PC-9 (cell line): ENCODE data around the gene EDAR.

Experiments
- CTCF ChIP-seq: fragments of 200-600 bp; sonication (generic); conservative IDR thresholded peaks from 2 replicates; pipeline ENCODE4 v1.6.1; 2017; ENCODE audit warnings: mixed run types, antibody characterized with exemption, mild to moderate bottlenecking, moderate library complexity
- EZH2 ChIP-seq: fragments of 200-600 bp; sonication (generic); IDR thresholded peaks from 2 replicates; pipeline ENCODE4 v1.8.0; 2017; ENCODE audit warnings: antibody characterized with exemption, low read depth

DNA sequence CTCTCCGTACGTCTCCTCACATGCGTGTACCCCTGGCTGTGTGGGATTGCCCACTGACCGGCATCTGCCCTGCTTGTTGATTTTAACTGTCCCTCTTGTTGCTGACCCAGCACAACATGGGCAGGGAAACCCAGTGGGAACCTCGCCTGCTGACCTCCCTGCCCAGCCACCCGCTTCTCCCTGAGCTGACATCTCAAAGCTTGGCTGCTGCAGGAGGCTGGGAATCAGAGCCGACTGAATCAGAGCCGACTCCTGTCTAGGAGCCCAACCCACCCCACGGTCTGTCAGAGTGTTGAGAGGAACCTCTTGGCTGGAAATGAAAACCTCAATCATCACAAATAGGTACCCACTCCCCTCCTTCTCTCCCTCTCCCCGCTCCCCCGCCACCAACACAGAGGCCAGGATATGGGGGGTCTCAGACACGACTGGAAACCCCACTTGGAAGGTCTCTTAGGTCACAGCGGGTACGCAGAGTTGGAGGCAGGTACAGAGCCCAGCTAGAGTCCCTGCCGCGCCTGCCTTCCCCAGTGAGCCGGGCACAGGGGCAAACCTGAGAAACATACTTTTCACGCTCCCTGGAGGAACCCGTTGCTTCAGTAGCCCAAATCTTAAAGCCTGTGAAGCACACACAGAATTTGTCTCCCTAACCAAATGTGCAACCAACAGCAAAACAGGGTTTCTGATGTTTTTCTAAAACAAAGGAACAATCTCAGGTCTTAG lies 784 bp downstream of the EDAR start:
- TF ChIP-seq CTCF (no peak), EZH2 (no peak)
